Mesendoderm (in vitro differentiated cells): ENCODE results near the gene BDP1.

Experiments used
- DNase-seq: peaks from one replicate; pipeline ENCODE4 v3.0.0; 2013
- H2AK5ac ChIP-seq: 2 replicates; pipeline ENCODE4 v1.6.1; 2013; ENCODE audit warnings: low read length, inconsistent platforms
- H2BK120ac ChIP-seq: 2 replicates; pipeline ENCODE4 v1.6.1; 2013; ENCODE audit warnings: low read depth, mild to moderate bottlenecking, low read length, moderate library complexity, mixed read lengths
- H2BK15ac ChIP-seq: replicated peaks from 2 replicates; pipeline ENCODE4 v1.6.1; 2013; ENCODE audit warnings: low read depth, mild to moderate bottlenecking, moderate library complexity
- H2BK5ac ChIP-seq: 2 replicates; pipeline ENCODE4 v1.6.1; 2013; ENCODE audit warnings: low read length, inconsistent platforms
- H3K18ac ChIP-seq: 2 replicates; pipeline ENCODE4 v1.6.1; 2013; ENCODE audit warnings: mild to moderate bottlenecking, low read length, mixed read lengths
- H3K23ac ChIP-seq: one replicate; pipeline ENCODE4 v1.6.1; 2013; ENCODE audit warnings: low read length
- H3K27ac ChIP-seq: 2 replicates; pipeline ENCODE4 v1.5.1; 2013; ENCODE audit warnings: low read depth, mild to moderate bottlenecking, inconsistent platforms, low read length, moderate library complexity
- H3K27me3 ChIP-seq: 2 replicates; pipeline ENCODE4 v1.6.1; 2013; ENCODE audit warnings: low read length, control low read depth, mild to moderate bottlenecking, inconsistent platforms; ENCODE audit not compliant: insufficient read depth, poor library complexity
- H3K36me3 ChIP-seq: 2 replicates; pipeline ENCODE4 v1.6.1; 2013; ENCODE audit warnings: low read length, inconsistent platforms; ENCODE audit not compliant: control insufficient read depth, insufficient read depth
- H3K4ac ChIP-seq: one replicate; pipeline ENCODE4 v1.6.1; 2013; ENCODE audit warnings: low read depth, mild to moderate bottlenecking, low read length, moderate library complexity
- H3K4me1 ChIP-seq: 2 replicates; pipeline ENCODE4 v1.6.1; 2013; ENCODE audit warnings: low read depth, low read length, inconsistent platforms; ENCODE audit not compliant: control insufficient read depth
- H3K4me2 ChIP-seq: 2 replicates; pipeline ENCODE4 v1.6.1; 2013; ENCODE audit warnings: low read length
- H3K4me3 ChIP-seq: 2 replicates; pipeline ENCODE4 v1.5.1; 2013; ENCODE audit warnings: mild to moderate bottlenecking, low read length
- H3K56ac ChIP-seq: one replicate; pipeline ENCODE4 v1.6.1; 2013; ENCODE audit warnings: low read length
- H3K79me1 ChIP-seq: 2 replicates; pipeline ENCODE4 v1.6.1; 2013; ENCODE audit warnings: low read length, inconsistent platforms
- H3K79me2 ChIP-seq: 2 replicates; pipeline ENCODE4 v1.6.1; 2013; ENCODE audit warnings: mild to moderate bottlenecking, low read length; ENCODE audit not compliant: control insufficient read depth, insufficient read depth
- H3K9ac ChIP-seq: 2 replicates; pipeline ENCODE4 v1.6.1; 2013; ENCODE audit warnings: low read length, inconsistent platforms
- H4K5ac ChIP-seq: one replicate; pipeline ENCODE4 v1.6.1; 2013; ENCODE audit warnings: low read length
- H4K8ac ChIP-seq: one replicate; pipeline ENCODE4 v1.6.1; 2013; ENCODE audit warnings: low read depth, mild to moderate bottlenecking, control low read depth, low read length, moderate library complexity
- WGBS: extraction: QIAGEN DNeasy Blood & Tissue Kit; methylation state at CpG from one replicate; pipeline ENCODE4 v1.1.7; 2013; ENCODE audit warnings: low lambda C conversion rate, missing lambda C conversion rate; ENCODE audit not compliant: insufficient coverage; ENCODE audit errors: extremely low coverage; 5-methylcytosine and 5-hydroxymethylcytosine counted together

BDP1 gene

DNA sequence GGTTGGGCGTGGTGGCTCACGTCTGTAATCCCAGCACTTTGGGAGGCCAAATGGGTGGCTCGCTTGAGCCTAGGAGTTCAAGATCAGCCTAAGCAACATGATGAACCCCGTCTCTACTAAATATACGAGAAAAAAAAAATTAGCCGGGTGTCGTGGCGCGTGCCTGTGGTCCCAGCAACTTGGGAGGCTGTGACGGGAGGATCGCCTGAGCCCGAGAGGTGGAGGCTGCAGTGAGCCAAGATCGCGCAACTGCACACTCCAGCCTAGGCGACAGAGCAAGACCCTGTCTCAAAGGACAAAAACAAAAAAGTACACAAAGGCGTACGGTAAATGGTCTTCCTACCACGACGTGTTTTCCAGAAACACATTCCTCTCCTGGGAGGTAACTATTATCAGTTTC lies 538 bp upstream of the BDP1 start:
- Histone ChIP-seq H4K8ac (no peak overlapping the region), H3K79me2 (peaks cover 20% of the 10 kb centered on the region), H3K9ac (no peak overlapping the region), H3K23ac (no peak overlapping the region), H3K36me3 (no peaks in the 10 kb centered on the region), H2BK5ac (no peak overlapping the region), H4K5ac (no peak overlapping the region), H3K4me1 (no peaks in the 10 kb centered on the region), H2AK5ac (no peak overlapping the region), H3K18ac (no peak overlapping the region), H3K4me2 (no peak overlapping the region), H3K4ac (no peak overlapping the region), H3K4me3 (no peak overlapping the region), H2BK120ac (no peak overlapping the region), H3K79me1 (no peaks in the 10 kb centered on the region), H3K27ac (no peak overlapping the region), H2BK15ac (no peak overlapping the region), H3K56ac (no peak overlapping the region), H3K27me3 (no peaks in the 10 kb centered on the region)
- no peak for DNase-seq
- no CpG with 5 or more reads among the region's 19 CpGs for WGBS

DNA sequence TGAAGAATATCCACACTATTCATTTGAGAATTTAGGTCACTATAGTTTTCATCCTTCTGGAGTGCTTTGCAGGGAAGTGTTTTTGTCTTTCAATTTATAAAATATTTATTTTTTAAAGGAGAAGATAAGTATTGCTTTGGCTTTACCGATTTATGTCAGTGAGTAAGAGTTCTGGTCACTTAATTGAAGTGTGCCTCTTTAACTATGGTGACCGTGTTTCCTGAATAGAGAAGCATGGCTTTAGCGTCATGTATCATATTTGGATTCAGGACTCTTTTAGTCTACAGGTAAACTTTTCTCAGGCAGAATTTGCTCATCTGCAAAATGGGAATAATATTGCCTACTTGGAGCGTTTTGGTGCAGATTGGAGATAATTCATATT lies 902 bp downstream of the BDP1 start:
- no peak overlapping the region for H2AK5ac ChIP-seq
- peak overlapping the region; percentile 95 for H3K56ac ChIP-seq
- H3K23ac ChIP-seq, result no peak overlapping the region
- no peaks in the 10 kb centered on the region for H3K4me1 ChIP-seq
- peaks cover 20% of the 10 kb centered on the region for H3K79me2 ChIP-seq
- H3K4me3 ChIP-seq, result peak overlapping the region; percentile 97
- H2BK15ac ChIP-seq, result no peak overlapping the region
- H3K18ac ChIP-seq, result no peak overlapping the region
- no peak overlapping the region for H3K27ac ChIP-seq
- peak overlapping the region; percentile 83 for H3K4me2 ChIP-seq
- no CpG with 5 or more reads among the region's 4 CpGs for WGBS
- H3K36me3 ChIP-seq, result no peaks in the 10 kb centered on the region
- no peak overlapping the region for H2BK120ac ChIP-seq
- H2BK5ac ChIP-seq, result no peak overlapping the region
- H3K27me3 ChIP-seq, result no peaks in the 10 kb centered on the region
- H3K4ac ChIP-seq, result no peak overlapping the region
- H4K8ac ChIP-seq, result no peak overlapping the region
- no peak overlapping the region for H4K5ac ChIP-seq
- no peak for DNase-seq
- no peaks in the 10 kb centered on the region for H3K79me1 ChIP-seq
- peak overlapping the region; percentile 97 for H3K9ac ChIP-seq

DNA sequence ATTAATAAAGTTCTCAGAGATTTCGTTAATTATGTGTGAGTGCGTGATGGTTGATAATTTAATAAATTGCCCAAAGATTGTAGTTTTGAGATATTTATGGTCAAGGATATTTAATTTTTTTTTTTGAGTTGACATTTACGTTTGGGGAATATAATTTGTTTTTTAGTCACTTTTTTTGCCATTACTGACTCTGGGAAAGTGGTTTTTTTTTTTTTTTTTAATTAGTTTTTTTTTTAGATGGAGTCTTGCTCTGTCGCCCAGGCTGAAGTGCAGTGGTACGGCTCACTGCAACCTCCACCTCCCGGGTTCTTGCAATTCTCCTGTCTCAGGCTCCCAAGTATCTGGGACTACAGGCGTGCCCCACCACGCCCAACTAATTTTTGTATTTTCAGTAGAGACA lies 1.7 kb downstream of the BDP1 start:
- no peak overlapping the region for H3K27ac ChIP-seq

DNA sequence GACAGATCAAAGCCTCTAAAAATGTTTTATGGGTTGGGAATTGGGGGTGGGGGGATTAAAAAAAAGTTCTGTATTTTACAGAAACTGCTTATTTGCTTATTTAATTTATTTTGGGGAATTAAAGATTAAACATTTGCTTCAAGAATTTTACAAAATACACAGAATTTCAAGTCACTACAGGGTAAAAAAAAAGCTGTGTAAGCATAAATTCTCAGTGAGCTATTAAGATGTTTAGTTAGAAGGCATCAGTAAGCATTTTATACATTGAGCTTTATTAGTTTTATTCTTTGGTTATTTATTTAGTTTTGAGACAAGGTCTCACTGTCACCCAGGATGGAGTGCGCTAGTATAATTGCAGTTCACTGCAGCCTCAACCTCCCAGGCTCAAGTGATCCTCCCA lies 5.2 kb downstream of the BDP1 start:
- H3K4me2 ChIP-seq, result no peak overlapping the region
- no peak overlapping the region for H3K9ac ChIP-seq
- H3K23ac ChIP-seq, result no peak overlapping the region
- H3K27ac ChIP-seq, result no peak overlapping the region
- no peak overlapping the region for H2BK120ac ChIP-seq
- H3K4ac ChIP-seq, result no peak overlapping the region
- no peaks in the 10 kb centered on the region for H3K4me1 ChIP-seq
- no peak overlapping the region for H4K5ac ChIP-seq
- H3K18ac ChIP-seq, result no peak overlapping the region
- no peak overlapping the region for H2BK5ac ChIP-seq
- no peak overlapping the region for H2AK5ac ChIP-seq
- H3K56ac ChIP-seq, result no peak overlapping the region
- H4K8ac ChIP-seq, result no peak overlapping the region
- H3K36me3 ChIP-seq, result peaks cover 9% of the 10 kb centered on the region
- no peak overlapping the region for H2BK15ac ChIP-seq
- no CpG with 5 or more reads among the region's 1 CpG for WGBS
- no peaks in the 10 kb centered on the region for H3K27me3 ChIP-seq
- H3K79me2 ChIP-seq, result peaks cover 20% of the 10 kb centered on the region
- DNase-seq, result no peak
- H3K4me3 ChIP-seq, result no peak overlapping the region
- no peaks in the 10 kb centered on the region for H3K79me1 ChIP-seq

More for the DNA sequence above, 1.7 kb downstream of the BDP1 start:
- Histone ChIP-seq H3K27me3 (no peaks in the 10 kb centered on the region), H3K36me3 (no peaks in the 10 kb centered on the region), H3K79me1 (no peaks in the 10 kb centered on the region), H3K9ac (no peak overlapping the region), H3K4me1 (no peaks in the 10 kb centered on the region), H3K4ac (no peak overlapping the region), H4K5ac (no peak overlapping the region), H2AK5ac (no peak overlapping the region), H4K8ac (no peak overlapping the region), H3K23ac (no peak overlapping the region), H3K56ac (no peak overlapping the region), H3K4me3 (no peak overlapping the region), H3K4me2 (no peak overlapping the region), H3K79me2 (peaks cover 20% of the 10 kb centered on the region), H3K18ac (no peak overlapping the region), H2BK5ac (no peak overlapping the region), H2BK15ac (no peak overlapping the region), H2BK120ac (no peak overlapping the region)
- DNase-seq, result no peak
- 100% methylated on average over 2 of the region's 8 CpGs for WGBS

DNA sequence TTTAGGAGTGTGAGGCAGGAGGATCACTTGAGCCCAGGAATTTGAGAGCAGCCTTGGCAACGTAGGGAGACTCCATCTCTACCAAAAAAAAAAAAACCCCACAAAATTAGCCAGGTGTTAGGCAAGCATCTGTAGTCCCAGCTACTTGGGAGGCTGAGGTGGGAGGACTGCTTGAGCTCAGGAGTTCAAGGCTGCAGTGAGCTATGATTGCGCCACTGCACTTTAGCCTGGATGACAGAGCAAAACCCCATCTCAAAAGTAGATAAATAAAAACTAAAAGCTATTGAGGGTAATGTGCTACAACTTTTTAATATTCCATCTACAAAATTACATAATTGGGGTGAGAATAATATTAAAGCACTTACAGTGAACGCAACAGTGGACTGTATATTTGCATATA lies 5.9 kb downstream of the BDP1 start:
- H3K4me1 ChIP-seq, result no peaks in the 10 kb centered on the region
- no peak for DNase-seq
- H3K9ac ChIP-seq, result no peak overlapping the region
- H3K4me2 ChIP-seq, result no peak overlapping the region
- H3K56ac ChIP-seq, result no peak overlapping the region
- no peak overlapping the region for H3K4me3 ChIP-seq
- H2BK15ac ChIP-seq, result no peak overlapping the region
- no peak overlapping the region for H3K4ac ChIP-seq
- peaks cover 9% of the 10 kb centered on the region for H3K36me3 ChIP-seq
- peaks cover 14% of the 10 kb centered on the region for H3K79me2 ChIP-seq
- no peak overlapping the region for H2AK5ac ChIP-seq
- no peak overlapping the region for H2BK120ac ChIP-seq
- no peak overlapping the region for H4K8ac ChIP-seq
- H3K27ac ChIP-seq, result no peak overlapping the region
- WGBS, result no CpG with 5 or more reads among the region's 3 CpGs
- no peak overlapping the region for H2BK5ac ChIP-seq
- no peaks in the 10 kb centered on the region for H3K27me3 ChIP-seq
- H3K23ac ChIP-seq, result no peak overlapping the region
- no peak overlapping the region for H4K5ac ChIP-seq
- no peak overlapping the region for H3K18ac ChIP-seq
- H3K79me1 ChIP-seq, result no peaks in the 10 kb centered on the region

DNA sequence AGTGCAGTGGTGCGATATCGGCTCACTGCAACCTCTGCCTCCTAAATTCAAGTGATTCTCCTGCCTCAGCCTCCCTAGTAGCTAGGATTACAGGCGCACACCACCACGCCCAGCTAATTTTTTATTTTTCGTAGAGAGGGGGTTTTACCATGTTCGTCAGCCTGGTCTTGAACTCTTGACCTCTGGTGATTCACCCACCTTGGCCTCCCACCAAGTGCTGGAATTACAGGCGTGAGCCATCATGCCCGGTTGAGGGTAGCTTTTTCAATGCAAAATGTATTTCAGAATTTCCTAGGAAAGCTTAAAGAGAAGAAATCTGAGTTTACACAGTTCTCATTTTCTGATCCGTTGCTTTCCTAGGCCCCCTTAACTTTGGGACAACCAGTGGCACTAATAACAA lies 15.7 kb downstream of the BDP1 start:
- H3K4me2 ChIP-seq, result no peak overlapping the region
- no peak overlapping the region for H2AK5ac ChIP-seq
- no peak overlapping the region for H3K4ac ChIP-seq
- no peak overlapping the region for H2BK15ac ChIP-seq
- H2BK5ac ChIP-seq, result no peak overlapping the region
- no CpG with 5 or more reads among the region's 9 CpGs for WGBS
- H4K5ac ChIP-seq, result no peak overlapping the region
- H3K18ac ChIP-seq, result no peak overlapping the region
- no peak overlapping the region for H4K8ac ChIP-seq
- H3K79me1 ChIP-seq, result no peaks in the 10 kb centered on the region
- H3K79me2 ChIP-seq, result no peaks in the 10 kb centered on the region
- H3K23ac ChIP-seq, result no peak overlapping the region
- peaks cover 3% of the 10 kb centered on the region for H3K36me3 ChIP-seq
- no peak overlapping the region for H3K27ac ChIP-seq
- no peaks in the 10 kb centered on the region for H3K27me3 ChIP-seq
- no peaks in the 10 kb centered on the region for H3K4me1 ChIP-seq
- no peak overlapping the region for H3K9ac ChIP-seq
- H3K4me3 ChIP-seq, result no peak overlapping the region
- H2BK120ac ChIP-seq, result no peak overlapping the region
- no peak for DNase-seq
- no peak overlapping the region for H3K56ac ChIP-seq
